H1 (cell line): ENCODE measurements around the gene GPBP1. TPM values are rescaled to one million over a fixed set of nuclear protein-coding genes. Genes with fewer than 3 reads are reported as not detected.

Experiments
- ATF2 ChIP-seq: IDR thresholded peaks from 2 replicates; pipeline ENCODE4 v1.6.1; 2012; ENCODE audit warnings: low read length, inconsistent platforms
- BCL11A ChIP-seq, 2 experiments: IDR thresholded peaks; one replicate each; pipeline ENCODE4 v1.6.1; 2011; ENCODE audit warnings: low read depth in 2 of 2, low read length in 2 of 2, mild to moderate bottlenecking in 2 of 2
- GABPA ChIP-seq: IDR thresholded peaks from 2 replicates; pipeline ENCODE4 v1.6.1; 2011; ENCODE audit warnings: mild to moderate bottlenecking, low read length, moderate library complexity, borderline replicate concordance; ENCODE audit not compliant: insufficient read depth
- KDM1A ChIP-seq: fragments of 200-600, 300-600 bp; sonication (generic); IDR thresholded peaks from 2 replicates; pipeline ENCODE4 v1.7.1; 2016; ENCODE audit warnings: mild to moderate bottlenecking, low read length, borderline replicate concordance
- PHF8 ChIP-seq: fragments of 200-600 bp; sonication (generic); conservative IDR thresholded peaks from 2 replicates; pipeline ENCODE4 v1.7.1; 2012; ENCODE audit warnings: low read depth, mild to moderate bottlenecking, inconsistent platforms, low read length, moderate library complexity
- SIX5 ChIP-seq: IDR thresholded peaks from 2 replicates; pipeline ENCODE4 v1.6.1; 2011; ENCODE audit warnings: mild to moderate bottlenecking, low read depth, low read length
- polyA plus RNA-seq, 7 experiments: library from polyadenylated mRNA; depleted of rRNA in 3 of 7; stranded (reverse) in 5 of 7; unstranded in 2 of 7; fragments of >200 nt in 5 of 7; fragments of 200-250 nt in 2 of 7; gene quantifications; 1 replicate in 5 of 7; 2 replicates in 1 of 7; 4 replicates in 1 of 7; pipeline versions ENCODE4 v1.2.1 to v1.2.3, GENCODE V29; 2011 to 2013; ENCODE audit warnings: missing spikeins in 2 of 7, mixed read lengths in 2 of 7
- total RNA-seq: library from RNA; stranded (reverse); fragmentation: NEBNext Ultra II Directional; extraction: Animal tissue kit (Norgen Biotek cat#: 25700); gene quantifications from 2 replicates; pipeline ENCODE4 v1.2.1, GENCODE V29; 2021

GPBP1 gene
- total and polyA plus RNA-seq, 2 of the 8 experiments (the other 6 are each of a cell fraction or from before 2014, with no cell fraction given), result 29.2 to 108 TPM

GRCh38 chr5:57249265-57249874 is 75.5 kb downstream of the GPBP1 start (continued):
- TF ChIP-seq BCL11A (IDR thresholded peaks at IDR 0.05; ENCODE audit: low read depth in 2 of 2, low read length in 2 of 2) (no peak), PHF8 (no peak), ATF2 (no peak), SIX5 (no peak), KDM1A (no peak), GABPA (no peak)
